Effector CD8-positive, alpha-beta T cell (primary cell): ENCODE measurements around the gene MAP2K5.
"Not testable (repeated sequence)": the region's sequence is repeated elsewhere in the genome, so short reads cannot be mapped to it uniquely, and the experiment has no call there.

ENCODE experiments used
- DNase-seq: peaks from one replicate; lab custom pipeline; 2025; lab: John Stamatoyannopoulos, UW

MAP2K5 gene

DNA sequence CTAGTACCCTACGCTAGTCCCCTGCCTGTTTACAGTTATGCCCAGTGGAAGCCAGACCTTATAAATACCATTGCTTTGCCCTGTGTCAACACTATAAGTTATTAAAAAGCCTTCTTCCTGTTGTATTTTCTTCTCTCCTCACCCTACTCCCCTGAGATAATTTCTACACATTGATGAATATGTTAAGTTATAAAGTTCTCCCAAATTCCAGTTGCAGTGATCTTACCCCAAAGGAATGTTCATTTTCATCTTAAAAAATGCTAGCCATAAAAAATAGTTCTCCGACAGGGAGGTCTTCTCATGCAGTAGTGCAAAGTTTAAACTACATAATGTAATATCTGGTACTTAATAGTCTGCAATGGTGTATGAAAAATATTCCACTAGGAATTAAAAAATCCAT lies 58.6 kb downstream of the MAP2K5 start:
- DNase-seq = no peak

DNA sequence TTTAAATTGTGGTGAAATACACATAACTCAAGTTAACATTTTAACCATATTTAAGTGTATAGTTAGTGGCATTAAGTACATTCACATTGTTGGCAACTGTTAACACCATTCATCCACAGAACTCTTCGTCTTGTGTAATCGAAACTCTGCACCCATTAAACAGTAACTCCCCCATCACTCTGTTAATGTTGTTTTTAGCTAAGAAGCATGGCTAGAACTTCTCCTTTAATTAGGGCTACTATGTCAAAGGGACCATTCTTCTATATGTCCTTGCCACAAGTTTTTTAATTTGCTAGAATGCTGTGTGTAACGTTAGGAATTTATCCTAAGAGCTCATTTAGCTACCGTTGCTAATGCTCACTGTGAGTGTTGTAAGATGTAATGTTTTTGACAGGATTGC lies 60.6 kb downstream of the MAP2K5 start:
- DNase-seq = no peak

DNA sequence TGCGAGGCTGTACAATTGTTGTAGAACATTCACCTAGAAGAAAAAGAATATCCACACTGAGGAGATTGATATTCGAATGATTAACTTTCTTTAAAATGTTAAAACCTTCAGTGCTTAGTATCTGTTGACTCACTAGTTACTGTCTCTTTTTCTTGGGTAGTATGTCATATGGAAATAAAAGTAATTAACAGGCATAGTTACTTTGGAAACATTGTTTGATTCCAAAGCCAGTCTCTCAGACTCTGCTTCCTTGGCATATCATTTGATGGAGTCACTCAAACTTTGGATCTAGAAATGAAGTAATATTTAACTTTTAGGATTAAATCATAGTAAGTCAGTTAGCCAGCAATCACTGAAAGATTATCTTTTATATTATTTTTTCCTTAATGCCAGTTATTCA lies 63.4 kb downstream of the MAP2K5 start:
- DNase-seq = no peak

DNA sequence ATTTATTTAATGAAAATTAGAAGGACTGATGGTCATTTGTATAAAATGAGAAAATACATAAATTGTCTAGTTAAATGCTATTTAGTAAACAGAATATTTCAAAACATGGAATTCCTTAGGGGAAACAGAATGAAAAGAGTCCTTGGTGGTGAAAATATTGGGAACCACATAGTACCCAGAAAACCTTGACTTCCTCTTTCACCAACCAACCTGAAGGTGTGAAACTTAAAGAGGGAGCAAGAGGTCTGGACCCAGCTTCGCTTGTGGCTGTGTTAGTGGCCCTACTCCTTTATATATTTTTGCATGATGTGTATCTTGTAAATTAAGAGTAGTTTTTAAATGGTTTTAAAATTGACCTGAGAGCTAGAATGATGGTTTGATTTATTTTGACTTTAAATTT lies 64.2 kb downstream of the MAP2K5 start:
- DNase-seq = no peak

DNA sequence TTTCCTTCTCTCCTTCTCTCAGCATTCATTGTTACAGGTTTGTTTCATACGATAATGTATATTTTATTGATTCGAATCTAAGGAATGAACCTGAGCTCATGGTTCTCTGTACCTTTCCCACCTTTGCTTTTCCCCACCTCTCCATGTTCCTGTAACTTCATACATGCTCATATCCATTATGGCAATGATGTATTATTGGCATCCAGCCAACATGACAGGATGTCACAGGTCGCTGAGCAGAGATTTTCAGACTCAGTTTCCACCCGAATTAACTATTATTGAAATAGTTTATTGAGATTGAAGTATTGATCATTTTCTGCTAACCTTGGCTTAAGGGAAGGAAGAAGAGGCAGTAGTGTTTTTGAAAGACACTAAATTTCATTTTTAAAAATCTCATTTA lies 64.8 kb downstream of the MAP2K5 start:
- no peak for DNase-seq

DNA sequence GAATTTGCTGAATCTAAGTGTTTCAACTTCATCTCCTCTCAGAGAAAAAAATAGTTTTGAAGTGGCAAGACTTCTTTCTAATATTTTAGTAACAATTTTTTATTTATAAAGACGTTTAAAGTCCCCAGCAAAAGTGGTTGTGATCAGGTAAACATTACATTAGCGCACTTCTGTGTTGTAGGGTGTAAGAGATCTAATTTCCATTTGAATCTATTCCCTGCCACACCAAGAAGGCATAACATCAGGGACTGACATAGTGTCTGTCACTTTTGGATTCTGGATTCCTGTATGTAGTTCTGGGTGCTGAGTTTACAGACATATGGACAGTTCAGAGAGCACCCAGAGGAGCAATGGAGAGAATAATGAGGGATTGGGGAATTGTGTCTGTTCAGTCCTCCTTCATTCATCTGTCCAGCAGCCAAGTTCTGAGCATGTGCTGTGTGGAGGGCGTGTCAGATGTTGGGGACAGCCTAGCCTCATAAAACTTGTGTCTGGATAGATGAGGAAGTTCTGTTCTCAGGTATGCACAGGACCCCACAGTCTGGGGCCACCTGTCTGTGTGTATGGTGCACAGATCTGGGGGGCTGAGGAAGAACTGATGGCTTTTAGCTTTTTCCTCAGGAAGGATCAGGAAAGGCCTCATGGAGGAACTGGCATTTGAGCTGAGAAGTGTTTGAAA lies 65.6 kb downstream of the MAP2K5 start:
- DNase-seq = no peak

DNA sequence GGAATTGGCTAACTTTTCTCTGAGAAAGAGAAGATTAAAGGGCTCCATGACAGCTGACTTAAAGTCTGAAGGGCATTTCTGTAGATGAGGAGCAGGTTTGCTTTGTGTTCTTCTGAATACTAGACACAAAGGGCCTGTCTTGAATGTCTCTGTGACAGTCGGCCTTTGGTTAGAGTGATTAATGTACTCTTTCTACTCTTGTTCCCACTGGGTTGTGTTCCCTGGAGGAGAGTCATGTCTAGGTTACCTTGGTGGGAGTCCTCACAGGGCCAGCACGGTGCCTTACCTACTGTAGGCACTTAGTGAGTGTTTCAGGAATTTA lies 66.1 kb downstream of the MAP2K5 start:
- no peak for DNase-seq

DNA sequence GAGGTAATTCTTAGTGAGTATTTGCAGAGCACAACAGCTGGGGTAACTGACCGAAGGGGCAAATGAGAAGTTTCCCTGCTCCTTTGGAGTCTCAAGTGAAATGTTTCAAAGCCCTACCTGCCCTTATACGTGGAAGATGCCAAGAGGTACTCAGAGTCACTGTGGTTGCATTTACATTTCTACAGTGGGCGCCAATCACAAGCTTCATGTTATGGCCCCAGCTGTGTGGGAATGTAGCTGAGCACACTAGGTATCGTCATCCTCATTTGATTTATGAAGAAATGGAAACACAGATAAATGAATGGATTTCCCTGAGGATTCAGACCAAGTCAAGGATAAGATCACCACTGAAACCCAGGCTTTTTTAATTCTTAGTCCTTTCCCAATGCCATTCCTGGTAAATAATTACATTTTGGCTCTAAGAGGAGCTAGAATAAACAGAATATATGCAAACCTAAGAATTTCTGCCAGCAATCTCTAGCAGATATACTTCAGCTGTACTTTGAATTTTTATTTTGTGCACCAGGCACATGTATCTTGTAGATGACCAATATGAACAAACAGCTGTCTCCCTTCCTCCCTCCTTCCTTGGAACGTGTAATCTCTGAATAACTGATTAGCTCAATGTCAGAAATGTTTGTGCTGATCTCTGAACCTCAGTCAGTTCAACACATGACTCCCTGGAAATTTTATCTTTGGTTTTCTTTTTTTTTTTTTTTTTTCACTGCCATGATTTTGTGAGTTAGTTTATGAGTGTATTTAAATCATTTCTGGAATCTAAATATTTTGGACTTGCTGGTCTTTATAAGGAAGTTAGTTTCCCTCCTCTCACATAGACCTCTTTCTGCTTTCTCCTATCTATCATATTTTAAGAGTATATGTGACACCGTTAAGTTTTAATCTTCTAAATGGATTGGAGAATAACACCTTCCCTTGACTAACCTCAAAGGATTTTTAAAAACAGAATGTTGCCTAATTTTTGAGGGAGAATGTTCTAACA lies 69.2 kb downstream of the MAP2K5 start:
- no peak for DNase-seq

DNA sequence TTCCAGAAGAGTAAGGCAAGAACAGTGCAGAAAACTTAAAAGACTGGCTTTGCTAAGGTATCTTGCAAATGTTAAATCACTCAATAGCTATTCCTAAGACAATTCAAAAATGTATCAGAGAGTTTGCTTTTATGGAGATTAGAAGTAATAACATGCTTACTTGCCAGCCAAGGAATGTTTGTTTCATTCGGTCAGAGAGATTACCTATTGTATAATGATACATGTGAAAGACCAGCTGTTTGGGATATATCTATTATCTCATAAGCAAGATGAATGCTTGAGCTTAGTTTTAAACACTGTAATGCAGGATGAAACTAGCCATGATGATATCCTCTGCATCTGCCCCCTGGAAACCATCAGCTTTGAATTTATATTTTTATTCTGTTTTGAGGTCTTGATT lies 70.7 kb downstream of the MAP2K5 start:
- no peak for DNase-seq

DNA sequence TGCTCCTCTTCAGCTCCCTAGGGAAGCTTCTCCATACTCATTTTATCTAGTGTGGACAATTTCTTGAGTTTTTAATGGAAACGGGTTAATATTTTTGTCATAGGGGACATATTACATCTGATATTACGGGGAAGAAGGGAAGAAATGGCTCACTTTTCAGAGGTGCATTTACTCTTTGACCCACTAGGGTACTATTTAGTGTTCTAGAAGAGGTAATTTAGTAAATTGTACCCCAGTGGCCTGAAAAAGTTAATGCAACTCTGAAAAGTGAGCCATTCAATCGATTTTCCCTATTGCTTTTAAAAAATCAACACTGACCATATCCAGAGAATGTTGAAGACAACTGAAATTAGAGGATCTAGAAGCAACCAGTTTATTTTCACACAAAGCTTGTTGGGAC lies 71.2 kb downstream of the MAP2K5 start:
- no peak for DNase-seq

DNA sequence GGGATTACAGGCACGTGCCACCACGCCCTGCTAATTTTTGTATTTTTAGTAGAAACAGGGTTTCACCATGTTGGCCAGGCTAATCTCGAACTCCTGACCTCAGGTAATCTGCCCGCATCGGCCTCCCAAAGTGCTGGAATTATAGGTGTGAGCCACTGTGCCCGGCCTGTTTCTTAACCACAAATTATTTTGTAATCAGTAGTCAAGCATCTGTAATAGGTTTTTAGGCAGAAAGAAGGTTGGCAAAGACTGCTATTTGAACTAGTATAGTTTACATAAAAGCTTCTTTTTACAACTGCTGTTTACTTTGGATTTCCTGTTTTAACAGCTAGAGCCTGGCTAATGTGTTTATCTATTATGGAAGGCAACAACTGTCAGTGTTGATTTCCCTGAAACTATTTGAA lies 72.6 kb downstream of the MAP2K5 start:
- DNase-seq = not testable (repeated sequence)

DNA sequence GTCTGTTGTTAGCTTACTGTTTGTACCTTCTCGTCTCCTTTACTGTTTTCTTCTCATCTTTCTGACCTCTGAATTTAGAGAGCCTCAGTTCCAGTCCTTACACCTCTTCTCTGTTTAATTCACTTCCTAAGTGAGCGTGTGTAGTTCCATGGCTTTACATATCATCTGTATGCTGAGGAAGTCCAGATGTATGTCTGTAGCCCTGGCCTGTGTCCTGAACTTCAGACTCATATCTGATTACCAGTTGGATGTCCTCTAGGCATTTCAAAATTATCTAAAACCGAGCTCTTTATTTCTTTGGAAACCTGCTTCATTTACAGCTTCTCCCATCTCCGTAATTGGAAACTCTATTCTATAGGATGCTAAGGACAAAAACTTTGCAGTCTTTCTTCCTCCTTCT lies 75.8 kb downstream of the MAP2K5 start:
- no peak for DNase-seq

DNA sequence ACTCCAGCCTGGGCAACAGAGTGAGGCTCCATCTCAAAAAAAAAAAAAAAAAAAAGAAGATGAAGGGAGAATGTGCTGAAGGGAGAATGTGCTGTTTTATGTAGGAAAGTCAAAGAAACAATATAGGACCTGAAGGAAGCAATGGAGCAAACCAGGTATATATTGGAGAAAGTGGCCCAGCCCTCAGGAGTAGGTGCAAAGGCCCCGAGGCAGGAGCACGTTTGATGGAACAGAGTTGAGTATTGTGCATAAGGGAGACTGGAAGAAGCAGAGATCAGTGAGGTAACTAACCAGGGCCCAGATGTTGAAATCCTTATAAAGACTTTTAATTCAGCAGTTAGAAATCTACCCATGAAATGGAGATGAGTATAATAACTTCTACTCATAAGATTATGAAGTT lies 79.6 kb downstream of the MAP2K5 start:
- DNase-seq = no peak

DNA sequence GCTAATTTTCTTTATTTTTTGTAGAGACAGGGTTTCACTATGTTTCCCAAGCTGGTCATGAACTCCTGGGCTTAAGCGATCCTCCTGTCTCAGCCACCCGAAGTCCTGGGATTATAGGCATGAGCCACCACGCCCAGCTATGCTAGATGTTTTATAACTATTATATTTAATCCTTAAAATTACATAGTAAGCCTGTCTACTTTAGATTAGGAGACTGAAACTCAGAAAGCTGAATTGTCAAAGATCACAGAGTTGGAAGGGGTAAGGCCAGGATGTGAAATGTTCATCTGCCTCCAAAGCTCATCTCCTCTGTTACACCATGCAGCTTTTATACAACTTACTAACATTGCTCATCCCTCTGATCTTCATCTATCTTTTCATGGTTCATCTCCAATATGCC lies 89.8 kb downstream of the MAP2K5 start:
- no peak for DNase-seq

DNA sequence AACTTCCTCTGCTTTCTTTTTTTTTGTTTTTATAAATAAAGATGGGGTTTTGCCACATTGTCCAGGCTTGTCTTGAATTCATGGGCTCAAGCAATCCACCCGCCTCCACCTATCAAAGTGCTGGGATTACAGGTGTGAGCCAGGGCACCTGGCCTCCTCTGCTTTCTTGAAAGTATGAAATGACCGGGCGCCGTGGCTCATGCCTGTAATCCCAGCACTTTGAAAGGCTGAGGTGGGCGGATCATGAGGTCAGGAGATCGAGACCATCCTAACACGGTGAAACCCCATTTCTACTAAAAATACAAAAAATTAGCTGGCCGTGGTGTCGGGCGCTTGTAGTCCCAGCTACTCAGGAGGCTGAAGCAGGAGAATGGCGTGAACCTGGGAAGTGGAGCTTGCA lies 93.4 kb downstream of the MAP2K5 start:
- not testable (repeated sequence) for DNase-seq

DNA sequence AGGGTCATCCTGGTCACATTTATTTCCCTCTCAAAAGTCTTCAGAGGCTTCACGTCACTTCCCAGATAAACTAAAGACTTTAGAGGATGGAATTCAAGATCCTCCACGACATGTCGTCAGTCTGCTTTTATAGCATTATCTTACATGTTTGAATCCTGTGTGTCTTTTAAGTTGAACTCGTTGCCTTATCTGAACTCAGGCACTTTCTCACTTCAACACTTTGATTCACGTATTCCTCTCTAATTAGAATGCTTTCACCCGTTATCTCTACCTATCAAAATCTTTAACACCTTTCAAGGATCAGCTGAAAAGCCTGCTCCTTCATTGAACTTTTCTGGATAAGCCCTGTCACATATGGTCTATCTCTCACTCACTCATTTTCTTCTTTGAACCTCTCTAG lies 97.1 kb downstream of the MAP2K5 start:
- DNase-seq = no peak

DNA sequence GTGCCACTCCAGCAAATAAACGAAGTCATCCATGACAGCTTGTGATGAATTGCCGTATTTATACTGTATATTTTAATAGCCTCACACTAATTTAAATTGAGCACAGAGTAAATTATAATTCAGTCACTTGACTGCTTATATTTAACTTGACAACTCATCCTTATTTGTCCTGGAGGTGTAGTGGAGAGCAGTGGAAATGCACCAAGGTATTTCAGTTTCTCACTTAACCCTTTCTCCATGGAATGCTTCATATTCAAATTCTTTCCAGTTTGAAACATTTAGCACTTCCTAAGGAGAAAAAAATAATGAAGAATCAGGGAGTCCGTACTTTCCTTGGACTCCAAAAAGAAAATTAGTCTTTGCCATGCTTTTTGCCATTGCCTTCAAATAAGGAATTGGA lies 99.0 kb downstream of the MAP2K5 start:
- DNase-seq = no peak

DNA sequence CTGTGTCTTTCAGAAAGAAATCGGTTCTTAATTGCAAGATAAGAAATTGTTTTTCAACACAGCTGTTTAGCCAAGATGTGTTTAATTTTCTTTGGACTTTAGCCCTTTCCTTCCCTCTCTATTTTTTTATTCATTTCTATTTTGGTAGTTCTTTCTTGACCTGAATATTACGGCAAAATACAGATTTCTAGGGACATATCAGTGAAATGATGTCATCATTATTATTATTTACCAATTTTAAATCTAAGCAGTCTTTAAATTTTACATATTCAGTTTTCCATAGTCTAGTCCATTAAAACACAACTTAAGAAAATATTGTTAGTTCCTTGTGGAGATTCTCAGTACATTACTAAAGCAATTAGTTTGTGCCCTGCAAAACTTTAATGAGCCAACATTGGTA lies 104.3 kb downstream of the MAP2K5 start:
- DNase-seq = no peak

DNA sequence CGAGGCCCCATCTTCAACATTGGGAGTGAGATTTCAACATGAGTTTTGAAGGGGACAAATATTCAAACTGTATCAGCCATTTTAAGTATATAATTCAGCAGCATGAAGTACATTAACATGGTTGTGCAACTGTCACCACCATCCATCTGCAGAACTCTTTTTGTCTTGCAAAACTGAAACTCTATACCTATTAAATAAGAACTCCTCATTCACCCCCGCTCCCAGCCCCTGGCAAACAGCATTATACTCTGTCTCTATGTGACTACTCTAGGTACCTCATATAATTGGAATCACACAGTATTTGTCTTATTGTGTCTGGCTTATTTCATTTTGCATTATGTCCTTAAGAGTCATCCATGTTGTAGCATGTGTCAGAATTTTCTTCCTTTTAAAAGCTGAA lies 110.1 kb downstream of the MAP2K5 start:
- no peak for DNase-seq

DNA sequence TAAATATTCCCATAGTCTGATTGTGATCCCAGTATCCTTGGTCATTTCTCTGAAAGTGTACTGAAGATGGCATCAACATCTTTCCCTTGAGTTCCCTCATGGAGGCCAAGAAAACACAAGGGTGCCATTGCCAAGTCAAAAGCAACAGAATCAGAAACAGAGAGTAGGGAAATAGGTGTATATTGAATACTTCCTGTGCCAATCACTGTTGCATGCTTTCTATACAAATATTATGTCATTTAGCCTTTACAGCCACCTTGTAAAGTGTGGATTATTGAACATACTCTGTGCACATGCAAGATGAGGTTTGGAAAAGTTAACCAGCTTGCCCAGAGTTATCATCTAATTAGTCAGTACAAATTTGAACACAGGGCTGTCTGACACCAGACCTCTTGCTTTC lies 117.9 kb downstream of the MAP2K5 start:
- DNase-seq = no peak

DNA sequence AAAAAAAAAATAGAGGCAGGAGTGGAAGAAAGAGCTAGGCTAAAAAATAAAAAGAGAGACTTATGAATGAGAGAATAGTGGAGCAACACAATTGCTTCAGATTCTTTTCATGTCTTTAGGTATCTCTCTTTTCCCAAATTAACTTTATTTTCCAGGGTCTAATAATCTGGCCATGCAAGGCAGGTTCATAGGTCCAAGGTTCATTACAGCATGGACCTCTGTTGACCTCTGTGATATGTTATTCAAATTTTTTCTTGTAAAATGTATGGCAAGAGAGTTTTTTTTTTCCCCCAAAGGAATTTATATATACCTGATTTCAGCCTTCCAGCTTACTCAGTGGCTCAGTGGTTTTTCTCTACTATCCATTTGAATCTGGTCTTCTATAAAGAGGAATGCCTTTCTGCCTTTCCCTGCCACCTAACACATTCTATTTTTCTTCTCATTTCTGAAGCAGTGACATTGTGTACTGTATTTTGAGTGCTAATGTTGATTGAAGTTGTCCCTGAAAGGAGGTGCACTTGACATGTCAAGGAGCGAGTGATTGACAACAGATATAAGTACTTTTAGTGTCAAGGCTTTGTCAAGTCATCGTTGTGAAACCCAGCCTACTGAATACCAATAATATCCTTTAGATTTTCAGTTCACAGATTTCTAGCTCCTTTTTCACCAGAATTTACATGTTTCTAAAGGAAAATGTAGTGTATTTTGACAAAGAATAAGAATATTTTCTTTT lies 118.5 kb downstream of the MAP2K5 start:
- no peak for DNase-seq

DNA sequence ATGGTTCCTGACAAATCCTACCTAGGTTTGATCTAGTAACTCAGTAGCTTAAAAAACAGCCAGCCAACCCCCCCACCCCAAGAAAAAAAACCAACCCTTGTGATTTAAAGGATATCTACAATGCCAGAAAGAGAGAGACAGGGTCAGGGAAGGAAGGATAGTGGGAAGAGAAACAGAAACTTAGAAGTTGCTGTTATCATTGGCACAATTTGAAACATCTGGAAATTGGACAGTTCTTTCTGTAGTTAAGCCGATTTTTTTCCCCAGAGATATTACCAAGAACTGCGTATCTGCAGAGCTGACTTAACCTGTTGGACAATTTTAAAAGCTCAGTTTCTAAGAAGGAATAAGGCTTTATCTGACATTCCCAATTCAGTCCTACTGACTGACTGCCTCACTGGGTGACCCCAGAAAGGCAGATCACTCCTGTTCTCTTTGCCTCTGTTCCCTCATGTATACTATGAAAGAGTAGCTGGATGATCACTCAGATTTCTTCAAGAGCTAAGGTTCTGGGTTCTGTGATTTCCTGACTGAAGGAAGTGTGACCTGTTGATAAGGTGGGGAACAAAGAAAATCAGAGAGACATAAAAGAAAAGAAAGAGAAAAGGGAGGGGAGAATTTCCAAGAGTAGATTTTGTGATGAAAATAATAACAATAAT lies 128.3 kb downstream of the MAP2K5 start:
- DNase-seq = no peak
